HG02588 (cell line): Measurements from ENCODE around the gene GALNT17.

Experiments
- ATAC-seq: cut with Tn5 transposase; IDR thresholded peaks from one replicate; pipeline ENCODE4 v1.9.1; 2021; ENCODE audit warnings: mild to moderate bottlenecking, moderate library complexity; ENCODE audit not compliant: unreplicated experiment

The GALNT17 gene

DNA sequence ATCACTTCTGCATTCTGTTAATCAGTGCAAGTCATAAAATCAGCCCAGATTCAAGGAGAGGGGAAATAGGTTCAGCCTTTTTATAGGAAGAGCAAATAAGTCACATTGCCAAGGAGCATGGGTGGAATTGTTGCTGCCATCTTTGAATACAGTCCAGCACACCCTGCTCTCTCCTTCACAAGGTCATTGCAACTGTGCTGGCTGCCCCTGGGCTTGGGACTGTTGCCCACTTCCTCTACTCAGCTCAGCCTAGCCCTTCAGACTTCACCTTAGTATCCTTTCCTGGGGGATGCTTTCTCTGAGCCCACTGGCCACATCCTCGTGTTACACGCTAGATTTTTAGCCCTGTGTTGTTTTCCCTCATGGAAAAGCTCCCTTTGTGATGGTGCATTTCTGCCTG is 527.7 kb downstream of the GALNT17 start:
- no peak for ATAC-seq

- no peak for ATAC-seq
Measured at GRCh38 chr7:71661671-71662224, 529.8 kb downstream of the GALNT17 start.

- ATAC-seq, result no peak
Measured at GRCh38 chr7:71665716-71666115, 533.8 kb downstream of the GALNT17 start.

DNA sequence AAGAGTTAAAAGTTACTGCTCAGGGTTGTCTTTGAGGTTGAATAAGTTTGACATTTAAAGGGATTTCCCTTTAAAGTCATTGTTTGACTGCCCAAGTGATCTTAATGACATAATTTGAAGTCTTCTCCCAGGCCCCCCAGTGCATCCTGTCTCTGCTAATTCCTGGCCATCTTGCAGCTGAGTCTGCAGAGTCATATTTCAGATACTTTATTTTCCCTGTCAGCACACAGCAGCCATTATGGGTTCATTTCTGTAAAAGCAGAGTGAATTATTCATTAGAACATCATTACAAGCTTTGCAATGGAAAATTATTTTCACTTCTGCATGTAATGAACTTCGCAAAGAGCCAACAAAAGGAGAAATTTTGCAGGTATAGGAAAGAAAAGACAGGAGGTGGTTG is 536.6 kb downstream of the GALNT17 start:
- ATAC-seq, result no peak

DNA sequence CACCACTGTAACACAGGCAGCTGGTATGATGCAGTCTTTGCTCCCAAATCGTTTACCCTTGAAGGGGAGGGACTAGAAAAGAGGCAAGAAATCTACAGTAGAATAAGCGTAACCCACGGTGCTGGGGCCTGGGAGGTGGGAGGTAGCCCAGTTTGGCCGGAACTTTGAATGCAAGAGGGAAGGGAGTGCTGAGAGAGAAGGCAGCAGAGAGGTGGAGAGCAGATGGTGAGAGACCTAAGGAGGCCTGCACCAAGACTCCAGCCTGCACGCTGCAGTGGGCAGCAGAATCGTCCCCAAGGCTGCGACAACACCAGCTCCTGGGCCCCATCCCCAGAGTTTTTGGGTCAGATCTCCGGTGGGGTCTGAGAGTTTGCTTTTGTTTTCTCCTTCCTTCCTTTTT is 547.5 kb downstream of the GALNT17 start:
- ATAC-seq, result no peak

GRCh38 chr7:71682181-71682580 is 550.2 kb downstream of the GALNT17 start:
- ATAC-seq, result no peak

GRCh38 chr7:71682841-71683781 is 551.2 kb downstream of the GALNT17 start:
- no peak for ATAC-seq

DNA sequence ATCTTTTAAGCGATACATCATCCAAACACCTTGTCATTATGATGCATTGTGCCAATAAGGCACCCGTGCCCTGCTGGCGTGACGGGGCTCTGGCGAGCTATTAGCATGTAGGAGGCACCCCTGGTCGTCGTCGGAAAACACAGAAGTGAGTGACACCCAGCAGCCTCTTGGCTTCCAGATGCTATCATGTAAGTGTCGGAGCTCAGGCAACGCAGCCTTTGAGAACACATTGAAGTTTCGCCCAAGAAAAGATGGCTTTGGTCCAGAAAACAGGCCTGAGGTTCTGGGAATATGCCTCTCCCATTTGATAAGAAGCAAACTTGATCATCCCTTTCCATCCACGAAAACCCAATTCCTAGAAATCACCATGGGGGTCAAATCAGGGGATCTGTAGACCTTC is 555.3 kb downstream of the GALNT17 start:
- ATAC-seq, result no peak

DNA sequence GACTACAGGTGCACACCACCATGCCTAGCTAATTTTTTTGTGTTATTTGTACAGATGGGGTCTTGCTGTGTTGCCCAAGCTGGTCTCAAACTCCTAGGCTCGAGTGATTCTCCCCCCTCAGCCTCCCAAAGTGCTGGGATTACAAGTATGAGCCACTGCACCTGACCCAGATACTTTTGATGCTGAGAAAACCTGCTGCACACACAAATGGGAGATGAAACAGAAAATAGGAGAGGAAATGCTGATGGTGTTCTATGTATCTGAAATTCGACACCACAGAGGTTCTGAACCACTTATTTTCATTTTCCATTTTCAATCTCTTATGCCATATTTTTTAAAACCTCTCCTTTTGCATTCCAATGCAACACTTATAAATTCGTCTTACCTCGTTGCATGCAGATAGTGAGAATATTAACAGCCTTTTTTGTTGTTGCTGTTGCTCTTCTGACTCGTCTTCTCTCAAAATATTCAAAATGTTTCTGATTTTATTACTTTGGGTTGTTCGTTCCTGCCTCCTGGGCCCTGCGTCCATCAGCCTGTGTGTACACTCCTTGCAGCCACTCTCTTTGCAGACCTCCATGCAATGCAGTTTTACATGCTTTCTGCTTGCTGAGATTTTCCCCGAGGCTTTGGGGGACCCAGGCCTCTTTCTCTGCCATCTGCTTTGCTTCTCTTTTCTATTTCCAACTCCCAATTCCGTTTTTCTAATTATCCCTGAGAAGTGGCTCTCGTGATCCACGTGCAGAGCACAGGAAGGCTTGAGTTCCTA is 556.1 kb downstream of the GALNT17 start:
- ATAC-seq, result no peak

- no peak for ATAC-seq
Measured at GRCh38 chr7:71691538-71691937, 559.6 kb downstream of the GALNT17 start.

- ATAC-seq, result no peak
Measured at GRCh38 chr7:71694665-71695064, 562.7 kb downstream of the GALNT17 start.

- ATAC-seq, result no peak
Measured at GRCh38 chr7:71695186-71695585, 563.2 kb downstream of the GALNT17 start.

DNA sequence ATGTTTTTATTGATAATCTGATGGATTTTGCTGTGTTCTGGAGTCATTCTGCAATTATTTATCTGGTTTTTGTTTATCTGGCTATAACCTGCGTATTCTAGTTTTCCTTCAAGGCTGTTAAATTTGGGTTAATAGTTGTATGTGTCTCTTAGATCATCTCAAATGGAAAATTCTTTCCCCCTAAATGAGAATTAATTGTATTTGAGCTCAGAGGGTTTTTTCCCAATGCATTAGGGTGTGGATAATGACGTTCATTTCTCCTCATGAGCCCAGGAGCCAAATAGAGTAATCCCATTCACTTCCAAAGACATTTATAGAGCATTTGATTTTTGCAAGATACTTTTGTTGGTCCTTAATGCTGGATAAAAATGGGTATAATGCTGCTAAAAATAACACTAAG is 564.6 kb downstream of the GALNT17 start:
- ATAC-seq, result no peak

- no peak for ATAC-seq
Measured at GRCh38 chr7:71697400-71697799, 565.5 kb downstream of the GALNT17 start.

DNA sequence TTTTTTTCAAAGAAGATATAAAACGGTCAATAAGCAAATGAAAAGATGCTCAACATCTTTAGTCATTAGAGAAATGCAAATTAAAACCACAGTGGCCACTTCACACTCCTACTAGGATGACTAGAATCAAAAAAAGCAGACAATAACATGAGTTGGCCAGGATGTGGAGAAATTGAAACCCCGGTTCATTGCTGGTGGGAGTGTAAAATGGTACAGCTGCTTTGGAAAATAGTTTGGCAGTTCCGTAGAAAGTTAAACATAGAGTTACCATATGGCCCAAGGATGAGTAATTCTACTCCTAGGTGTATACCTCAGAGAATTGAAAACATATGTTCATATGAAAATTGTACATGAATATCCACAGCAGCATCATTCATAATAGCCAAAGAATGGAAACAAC is 573.3 kb downstream of the GALNT17 start:
- no peak for ATAC-seq

DNA sequence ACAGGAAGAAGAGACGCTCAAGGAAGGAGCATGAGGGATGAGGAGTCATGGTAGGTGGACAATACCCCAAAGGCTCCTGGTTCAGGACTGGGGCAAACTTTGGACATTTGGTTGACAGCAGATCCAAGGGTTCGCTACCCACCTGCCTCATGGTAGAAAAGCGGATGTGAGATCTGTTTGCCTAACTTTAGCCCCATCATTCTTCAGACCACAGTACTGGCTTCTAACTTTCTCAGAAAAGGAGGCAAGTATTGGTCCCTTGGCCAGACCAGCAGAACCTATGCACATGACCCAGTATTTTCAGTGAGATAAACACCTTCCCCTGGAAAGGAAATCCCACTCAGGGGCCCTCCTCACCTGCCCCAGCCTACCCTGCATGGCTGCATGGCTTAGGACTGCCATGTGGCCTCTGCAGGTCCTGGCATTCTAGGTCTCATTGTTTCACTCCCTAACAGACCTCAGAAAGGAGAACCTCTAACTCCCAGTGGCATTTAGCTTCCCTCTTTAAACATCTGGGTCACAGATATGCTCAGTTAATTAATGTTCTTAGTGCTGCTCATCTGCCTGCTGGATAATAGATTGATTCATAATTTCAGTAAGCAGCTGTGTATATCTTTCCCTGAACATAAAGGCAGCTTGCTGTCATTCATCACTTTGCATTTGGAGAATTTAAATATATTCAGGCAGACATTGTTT is 574.1 kb downstream of the GALNT17 start:
- ATAC-seq, result no peak

DNA sequence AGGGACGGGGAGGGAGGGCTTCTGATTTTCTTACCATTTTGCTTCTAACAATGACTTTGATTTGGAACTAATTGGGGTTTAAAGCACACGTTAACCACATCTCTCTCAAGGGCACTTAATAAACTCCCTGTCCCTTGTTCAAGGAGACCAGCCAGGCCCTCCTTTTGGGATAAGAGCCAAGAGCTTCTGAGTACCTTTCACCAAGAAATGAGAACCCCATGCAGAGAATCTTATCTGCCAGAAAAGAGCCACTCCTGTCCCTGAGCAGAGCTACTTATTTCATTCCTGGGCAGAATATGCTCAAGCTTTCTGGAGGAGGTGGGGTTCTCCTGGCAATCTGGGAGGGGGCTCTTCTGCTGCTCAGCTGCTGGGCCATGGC is 574.6 kb downstream of the GALNT17 start:
- ATAC-seq, result no peak

DNA sequence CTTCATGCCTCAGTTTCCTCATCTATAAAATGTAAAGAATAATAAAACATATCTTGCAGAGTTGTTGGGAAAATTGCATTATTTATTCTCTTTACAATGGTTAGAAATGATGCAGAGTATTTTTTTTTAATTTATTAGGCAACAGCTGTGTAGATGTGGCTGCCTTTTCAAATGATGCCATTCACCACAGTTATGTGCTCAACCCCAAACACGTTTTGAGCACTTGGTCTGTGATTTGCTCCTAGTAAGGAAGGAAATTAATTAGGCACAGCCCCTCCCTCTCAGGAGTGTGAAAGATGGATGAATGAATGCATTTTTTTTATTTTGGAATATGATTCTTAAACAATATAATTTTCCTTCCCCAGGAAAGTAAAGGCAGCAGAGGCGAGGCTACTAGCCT is 575.1 kb downstream of the GALNT17 start:
- ATAC-seq, result no peak

DNA sequence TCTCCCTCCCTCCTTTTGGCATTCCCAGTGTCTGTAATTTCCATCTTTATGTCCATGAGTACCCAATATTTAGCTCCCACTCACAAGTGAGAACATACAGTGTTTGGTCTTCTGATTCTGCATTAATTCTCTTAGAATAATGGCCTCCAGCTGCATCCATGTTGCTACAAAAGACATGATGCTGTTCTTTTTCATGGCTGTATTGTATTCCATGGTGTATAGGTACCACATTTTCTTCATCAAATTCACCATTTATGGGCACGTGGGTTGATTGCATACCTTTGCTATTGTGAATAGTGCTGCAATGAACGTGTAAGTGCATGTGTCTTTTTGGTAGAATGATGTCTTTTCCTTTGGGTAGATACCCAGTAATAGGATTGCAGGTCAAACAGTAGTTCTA is 576.8 kb downstream of the GALNT17 start:
- ATAC-seq, result no peak

GRCh38 chr7:71710442-71710841 is 578.5 kb downstream of the GALNT17 start:
- ATAC-seq, result no peak

DNA sequence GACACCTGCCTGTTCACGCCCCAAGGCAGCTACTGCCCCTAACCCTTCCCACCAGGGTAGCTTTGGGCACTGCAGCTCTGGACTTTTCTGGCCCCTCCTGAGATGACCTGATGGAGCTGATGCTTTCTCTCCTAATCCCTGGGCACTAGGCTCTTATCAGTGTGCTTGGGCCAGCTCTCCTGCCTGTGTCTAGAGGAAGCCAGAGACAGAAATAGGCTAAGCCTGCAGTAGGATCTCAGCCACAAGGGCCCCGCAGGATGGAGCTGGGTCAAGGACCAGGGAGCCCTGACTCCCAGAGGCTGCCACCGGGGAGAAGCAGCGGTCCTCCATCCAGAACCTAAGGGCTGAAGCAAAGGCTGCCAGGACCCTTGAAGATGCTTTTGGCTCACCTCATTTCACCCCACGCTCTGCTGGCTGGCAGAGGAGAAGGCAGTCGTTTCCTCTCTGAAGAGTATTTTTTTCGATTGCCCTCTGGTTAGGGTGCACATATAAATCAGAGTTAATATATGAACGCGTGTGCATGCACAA is 580.8 kb downstream of the GALNT17 start:
- no peak for ATAC-seq
